Measurements from ENCODE around the gene NPB.

The NPB gene

DNA sequence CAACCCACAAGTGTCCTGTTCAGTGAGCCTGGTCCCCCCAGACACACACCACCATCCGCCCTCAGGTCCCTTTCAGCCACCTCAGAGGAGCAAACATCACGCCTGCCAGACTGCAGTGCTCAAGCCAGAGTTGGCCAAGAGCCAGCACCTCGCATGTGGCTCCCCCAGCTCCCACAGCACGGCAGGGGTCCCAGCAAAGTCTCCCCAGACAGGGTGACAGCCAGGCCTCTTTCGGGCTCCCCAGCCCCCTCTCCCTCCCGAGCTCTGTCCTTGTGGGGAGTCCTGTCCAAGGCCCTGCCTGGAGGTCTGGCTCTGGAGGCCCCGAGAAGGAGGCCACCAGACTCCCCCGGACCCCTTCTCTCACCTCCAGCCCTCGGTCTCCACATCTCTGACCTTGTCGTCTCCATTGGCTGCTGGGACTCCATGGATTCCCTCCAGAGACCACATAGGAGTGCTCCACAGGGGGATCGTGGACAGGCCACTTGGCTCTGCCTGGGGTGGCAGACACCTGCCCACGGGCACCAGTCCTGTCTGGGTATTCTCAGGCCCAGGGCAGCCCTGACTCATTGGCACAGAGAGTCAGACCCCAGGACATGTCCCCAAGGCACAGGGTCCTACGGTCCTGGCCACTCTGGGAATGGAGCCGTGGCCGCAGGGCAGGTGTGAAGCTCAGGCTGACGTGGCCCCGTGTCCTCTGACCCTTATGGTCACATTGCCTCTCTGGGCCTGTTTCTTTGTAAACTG lies 46.8 kb downstream of the NPB start:
- TF ChIP-seq, protein P1, sequence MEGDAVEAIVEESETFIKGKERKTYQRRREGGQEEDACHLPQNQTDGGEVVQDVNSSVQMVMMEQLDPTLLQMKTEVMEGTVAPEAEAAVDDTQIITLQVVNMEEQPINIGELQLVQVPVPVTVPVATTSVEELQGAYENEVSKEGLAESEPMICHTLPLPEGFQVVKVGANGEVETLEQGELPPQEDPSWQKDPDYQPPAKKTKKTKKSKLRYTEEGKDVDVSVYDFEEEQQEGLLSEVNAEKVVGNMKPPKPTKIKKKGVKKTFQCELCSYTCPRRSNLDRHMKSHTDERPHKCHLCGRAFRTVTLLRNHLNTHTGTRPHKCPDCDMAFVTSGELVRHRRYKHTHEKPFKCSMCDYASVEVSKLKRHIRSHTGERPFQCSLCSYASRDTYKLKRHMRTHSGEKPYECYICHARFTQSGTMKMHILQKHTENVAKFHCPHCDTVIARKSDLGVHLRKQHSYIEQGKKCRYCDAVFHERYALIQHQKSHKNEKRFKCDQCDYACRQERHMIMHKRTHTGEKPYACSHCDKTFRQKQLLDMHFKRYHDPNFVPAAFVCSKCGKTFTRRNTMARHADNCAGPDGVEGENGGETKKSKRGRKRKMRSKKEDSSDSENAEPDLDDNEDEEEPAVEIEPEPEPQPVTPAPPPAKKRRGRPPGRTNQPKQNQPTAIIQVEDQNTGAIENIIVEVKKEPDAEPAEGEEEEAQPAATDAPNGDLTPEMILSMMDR (IDR thresholded peaks at IDR 0.05; ENCODE audit: extremely low read depth, missing control alignments): no peak
- DNase-seq (ENCODE audit: low spot score): no peak

DNA sequence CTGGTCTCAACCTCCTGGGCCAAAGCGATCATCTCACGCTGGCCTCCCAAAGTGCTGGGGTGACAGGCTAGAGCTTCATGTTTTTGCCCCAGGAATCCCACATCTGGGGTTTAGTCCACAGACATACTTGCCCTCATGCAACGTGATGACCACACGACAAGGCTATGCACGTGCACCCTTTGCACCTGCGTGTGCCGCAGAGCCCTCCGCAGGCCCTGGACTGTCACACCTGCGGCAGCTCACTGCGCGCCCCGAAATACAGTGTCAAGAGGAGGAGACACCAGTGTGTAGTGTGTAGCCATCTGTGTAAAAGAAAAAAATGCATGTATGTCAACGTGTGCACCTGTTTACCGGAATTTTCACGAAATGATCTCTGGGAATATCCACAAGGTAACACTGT lies 48.5 kb downstream of the NPB start:
- DNase-seq (ENCODE audit: low spot score): no peak

DNA sequence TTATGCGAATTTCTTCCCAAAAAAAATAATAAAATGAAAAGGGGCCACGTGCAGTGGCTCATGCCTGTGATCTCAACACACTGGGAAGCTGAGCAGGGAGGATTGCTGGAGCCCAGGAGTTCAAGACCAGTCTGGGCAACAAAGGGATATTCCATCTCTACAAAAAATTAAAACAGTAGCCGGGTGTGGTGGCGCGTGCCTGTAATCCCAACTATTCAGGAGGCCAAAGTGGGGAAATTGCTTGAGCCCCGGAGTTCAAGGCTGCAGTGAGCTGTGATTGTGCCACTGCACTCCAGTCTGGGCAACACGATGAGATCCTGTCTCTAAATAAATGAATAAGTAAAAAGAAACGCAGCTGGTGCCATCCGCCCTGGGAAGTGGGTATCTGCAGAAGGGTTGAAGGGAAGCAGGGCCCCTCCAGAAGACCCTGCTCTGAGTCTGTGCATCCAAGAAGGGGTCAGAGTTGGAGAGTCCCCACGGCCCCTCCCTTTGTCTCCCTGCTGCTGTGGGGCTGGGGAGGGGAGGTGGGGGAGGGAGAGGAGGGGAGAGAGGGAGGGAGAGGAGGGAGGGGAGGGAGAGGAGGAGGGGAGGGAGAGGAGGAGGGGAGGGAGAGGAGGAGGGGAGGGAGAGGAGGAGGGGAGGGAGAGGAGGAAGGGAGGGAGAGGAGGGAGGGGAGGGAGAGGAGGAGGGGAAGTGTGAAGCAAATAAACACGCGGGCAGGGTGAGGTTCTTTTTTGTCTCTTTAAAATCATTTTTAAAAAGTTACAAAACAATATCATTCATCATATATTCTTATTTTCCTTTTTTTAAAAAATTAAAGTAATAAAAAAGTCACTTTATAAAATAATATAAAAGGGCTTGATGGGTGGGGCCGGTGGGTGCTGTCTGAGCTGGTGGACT lies 50.0 kb downstream of the NPB start:
- TF ChIP-seq, protein P1 (IDR thresholded peaks at IDR 0.05; ENCODE audit: extremely low read depth, missing control alignments): no peak
- DNase-seq (ENCODE audit: low spot score): no peak

More for the DNA sequence above, 48.5 kb downstream of the NPB start:
- TF ChIP-seq, protein P1 (IDR thresholded peaks at IDR 0.05; ENCODE audit: extremely low read depth, missing control alignments): no peak
